PC-9 (cell line): Measurements from ENCODE around the gene KLK6. TPM values are rescaled to one million over a fixed set of nuclear protein-coding genes. Genes with fewer than 3 reads are reported as not detected.
A peak's percentile ranks its signal among the peaks of the same experiment; 100 is the strongest.

Experiments used
- BruUV-seq: library from RNA; stranded (reverse); fragments of 400-500 nt; replicated peaks from 2 replicates; lab custom pipeline; 2021; lab: Mats Ljungman, UMichigan
- CTCF ChIA-PET: fragments of 300-600 bp; sonication (Branson Sonifier 250); formaldehyde crosslinking; loops from one replicate; lab custom pipeline; 2022; ENCODE audit warnings: antibody characterized with exemption; lab: Charles Lee
- POLR2A ChIA-PET: fragments of 300-600 bp; sonication (Branson Sonifier 250); formaldehyde crosslinking; loops from one replicate; lab custom pipeline; 2022; ENCODE audit warnings: antibody characterized with exemption; ENCODE audit not compliant: unreplicated experiment; lab: Charles Lee
- DNase-seq, 2 experiments: peaks; one replicate each; pipeline versions ENCODE4 v3.0.0 to v3.0.0-alpha.2; 2015 to 2022; ENCODE audit warnings: mixed read lengths in 1 of 2
- H2AFZ ChIP-seq: fragments of 200-600 bp; sonication (generic); 2 replicates; pipeline ENCODE4 v1.8.1; 2017; ENCODE audit warnings: antibody characterized with exemption
- H3F3A ChIP-seq: fragments of 200-600 bp; sonication (generic); 2 replicates; pipeline ENCODE4 v1.8.1; 2017; ENCODE audit warnings: antibody characterized with exemption, mild to moderate bottlenecking, low read depth; ENCODE audit not compliant: insufficient read depth
- H3K27ac ChIP-seq: fragments of 200-600 bp; sonication (generic); 2 replicates; pipeline ENCODE4 v1.6.1; 2016; ENCODE audit warnings: mixed run types
- H3K27me3 ChIP-seq: fragments of 200-600 bp; sonication (generic); 2 replicates; pipeline ENCODE4 v1.6.1; 2016; ENCODE audit warnings: low read depth, mixed run types; ENCODE audit not compliant: insufficient read depth
- H3K36me3 ChIP-seq: fragments of 200-600 bp; sonication (generic); 2 replicates; pipeline ENCODE4 v1.6.1; 2016; ENCODE audit warnings: low read depth, mixed run types
- H3K4me1 ChIP-seq: fragments of 200-600 bp; sonication (generic); replicated peaks from 2 replicates; pipeline ENCODE4 v1.6.1; 2016; ENCODE audit warnings: mixed run types; ENCODE audit not compliant: insufficient read depth
- H3K4me2 ChIP-seq: fragments of 200-600 bp; sonication (generic); 2 replicates; pipeline ENCODE4 v1.6.1; 2017; ENCODE audit warnings: mixed run types
- H3K4me3 ChIP-seq: fragments of 200-600 bp; sonication (generic); 2 replicates; pipeline ENCODE4 v1.6.1; 2016; ENCODE audit warnings: mixed run types
- H3K79me2 ChIP-seq: fragments of 200-600 bp; sonication (generic); 2 replicates; pipeline ENCODE4 v1.6.1; 2017; ENCODE audit warnings: low read depth, mixed run types
- H3K9me2 ChIP-seq: fragments of 200-600 bp; sonication (generic); 2 replicates; pipeline ENCODE4 v1.8.1; 2017; ENCODE audit warnings: mild to moderate bottlenecking; ENCODE audit not compliant: insufficient read depth
- H3K9me3 ChIP-seq: fragments of 200-600 bp; sonication (generic); 2 replicates; pipeline ENCODE4 v1.8.1; 2016; ENCODE audit warnings: low read depth; ENCODE audit not compliant: insufficient read depth
- H4K20me1 ChIP-seq: fragments of 200-600 bp; sonication (generic); 2 replicates; pipeline ENCODE4 v1.8.1; 2017; ENCODE audit not compliant: insufficient read depth
- CTCF ChIP-seq: fragments of 200-600 bp; sonication (generic); conservative IDR thresholded peaks from 2 replicates; pipeline ENCODE4 v1.6.1; 2017; ENCODE audit warnings: mixed run types, antibody characterized with exemption, mild to moderate bottlenecking, moderate library complexity
- EZH2 ChIP-seq: fragments of 200-600 bp; sonication (generic); IDR thresholded peaks from 2 replicates; pipeline ENCODE4 v1.8.0; 2017; ENCODE audit warnings: antibody characterized with exemption, low read depth
- intact Hi-C: fragments of 100-400 bp; cut with micrococcal nuclease; formaldehyde crosslinking; loops from one replicate; pipeline ENCODE4 v1.10.0; 2022; ENCODE audit not compliant: unreplicated experiment
- total RNA-seq: library from RNA; stranded (reverse); gene quantifications from 2 replicates; pipeline ENCODE4 v1.2.3, GENCODE V29; 2021

The KLK6 gene
- total RNA-seq, 1 experiment from 2014 or later: 490 TPM

- H3K27ac ChIP-seq: no peak overlapping the region
- POLR2A ChIA-PET: no interaction called here
- no peak overlapping the region for H2AFZ ChIP-seq
- CTCF ChIA-PET: interaction anchor here (0.7 kb wide), 1 partner anchor 184 kb away, joined by 8 read pairs; no protein-coding TSS in a partner anchor
- no peak overlapping the region for H3K4me2 ChIP-seq
- peaks cover 32% of the 10 kb centered on the region for H3K4me1 ChIP-seq
- DNase-seq: no peak
- no peaks in the 10 kb centered on the region for H3K9me3 ChIP-seq
- H3K79me2 ChIP-seq: no peaks in the 10 kb centered on the region
- intact Hi-C loops: no loop called here
- H3K9me2 ChIP-seq: no peaks in the 10 kb centered on the region
- peaks cover 14% of the 10 kb centered on the region; the same call in 1 of the 2 replicates for H3K36me3 ChIP-seq
- H3K27me3 ChIP-seq: no peaks in the 10 kb centered on the region
- peaks cover 21% of the 10 kb centered on the region; the same call in 1 of the 2 replicates for H3F3A ChIP-seq
- BruUV-seq: no TSS peak
- H4K20me1 ChIP-seq: no peaks in the 10 kb centered on the region
- no peak overlapping the region for H3K4me3 ChIP-seq
- TF ChIP-seq EZH2: no peak
- TF ChIP-seq CTCF: no peak
Measured at GRCh38 chr19:50980208-50980607, 10.8 kb upstream of the KLK6 start.

GRCh38 chr19:50979758-50980157 is 10.4 kb upstream of the KLK6 start:
- POLR2A ChIA-PET: no interaction called here
- BruUV-seq: no TSS peak
- no peaks in the 10 kb centered on the region for H3K27me3 ChIP-seq

GRCh38 chr19:50978772-50979390 is 9.5 kb upstream of the KLK6 start:
- H3K27me3 ChIP-seq: no peaks in the 10 kb centered on the region
- H3K4me3 ChIP-seq: no peak overlapping the region
- DNase-seq: no peak
- peaks cover 20% of the 10 kb centered on the region for H3F3A ChIP-seq
- intact Hi-C loops: no loop called here
- peaks cover 39% of the 10 kb centered on the region for H3K4me1 ChIP-seq
- BruUV-seq: no TSS peak
- H3K27ac ChIP-seq: peak overlapping the region; percentile 72
- H4K20me1 ChIP-seq: no peaks in the 10 kb centered on the region
- H3K4me2 ChIP-seq: peak overlapping the region; percentile 53
- no peaks in the 10 kb centered on the region for H3K79me2 ChIP-seq
- H3K9me3 ChIP-seq: no peaks in the 10 kb centered on the region
- ChIA-PET CTCF (no interaction called here), POLR2A (no interaction called here)
- peaks cover 14% of the 10 kb centered on the region; the same call in 1 of the 2 replicates for H3K36me3 ChIP-seq
- no peaks in the 10 kb centered on the region for H3K9me2 ChIP-seq
- TF ChIP-seq EZH2 (no peak), CTCF (no peak)
- no peak overlapping the region for H2AFZ ChIP-seq

More at GRCh38 chr19:50979758-50980157, 10.4 kb upstream of the KLK6 start:
- peaks cover 32% of the 10 kb centered on the region for H3K4me1 ChIP-seq
- H3K4me3 ChIP-seq: no peak overlapping the region
- no peak overlapping the region for H2AFZ ChIP-seq
- peak overlapping the region; percentile 53 for H3K4me2 ChIP-seq
- DNase-seq: no peak
- intact Hi-C loops: no loop called here
- no peaks in the 10 kb centered on the region for H3K79me2 ChIP-seq
- peak overlapping the region; percentile 72 for H3K27ac ChIP-seq
- H4K20me1 ChIP-seq: no peaks in the 10 kb centered on the region
- TF ChIP-seq CTCF: no peak
- TF ChIP-seq EZH2: no peak
- H3K36me3 ChIP-seq: peaks cover 14% of the 10 kb centered on the region; the same call in 1 of the 2 replicates
- H3F3A ChIP-seq: peaks cover 17% of the 10 kb centered on the region; the same call in 1 of the 2 replicates
- no peaks in the 10 kb centered on the region for H3K9me2 ChIP-seq
- no peaks in the 10 kb centered on the region for H3K9me3 ChIP-seq
- CTCF ChIA-PET: interaction anchor here (0.7 kb wide), 1 partner anchor 184 kb away, joined by 8 read pairs; no protein-coding TSS in a partner anchor
